AG09319 (cell line): ENCODE results near the gene FOXK1.

ENCODE experiments used
- DNase-seq: peaks from one replicate; pipeline ENCODE4 v3.0.0-alpha.2; 2010; ENCODE audit warnings: low read depth; ENCODE audit errors: extremely low read depth
- CTCF ChIP-seq: IDR thresholded peaks from 2 replicates; pipeline ENCODE4 v1.5.1; 2011; ENCODE audit warnings: low read depth, mild to moderate bottlenecking, inconsistent platforms, low read length, moderate library complexity

Gene FOXK1

DNA sequence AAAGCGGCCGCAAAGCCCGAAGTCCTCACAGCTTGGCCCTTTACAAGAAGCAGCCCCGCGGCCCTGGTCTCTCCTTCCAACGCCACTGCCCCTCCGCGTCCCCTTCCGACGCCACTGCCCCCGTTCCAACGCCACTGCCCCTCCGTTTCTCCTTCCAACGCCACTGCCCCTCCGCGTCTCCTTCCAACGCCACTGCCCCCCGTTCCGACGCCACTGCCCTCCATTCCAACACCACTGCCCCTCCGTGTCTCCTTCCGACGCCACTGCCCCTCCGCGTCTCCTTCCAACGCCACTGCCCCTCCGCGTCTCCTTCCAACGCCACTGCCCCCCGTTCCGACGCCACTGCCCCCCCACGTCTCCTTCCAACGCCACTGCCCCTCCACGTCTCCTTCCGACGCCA, 126.5 kb downstream of the FOXK1 start:
- DNase-seq: no peak
- no peak for TF ChIP-seq CTCF

DNA sequence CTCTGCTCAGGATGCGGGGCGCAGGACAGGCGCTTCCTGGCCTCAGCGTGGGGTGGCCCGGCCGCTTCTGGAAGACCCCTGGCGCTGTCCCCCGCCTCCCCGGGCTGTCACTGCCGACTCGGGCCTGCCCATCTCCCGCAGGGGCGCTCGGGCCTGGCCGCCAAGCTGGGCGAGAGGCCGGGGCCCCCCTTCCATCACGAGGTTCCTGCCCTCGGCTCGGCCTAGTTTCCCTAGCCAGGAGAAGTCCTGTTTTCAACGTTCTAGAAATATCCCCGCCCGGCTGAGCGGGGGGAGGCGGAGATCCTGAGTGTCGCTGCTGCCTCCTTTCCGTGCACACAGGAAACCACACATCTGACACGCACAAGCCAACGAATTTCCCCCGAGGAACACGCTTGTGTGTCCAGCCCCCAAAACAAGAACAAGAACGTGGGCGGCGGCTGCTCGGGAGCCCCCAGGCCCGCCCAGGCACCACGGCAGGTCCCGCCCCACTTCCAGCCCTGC, 127.0 kb downstream of the FOXK1 start:
- no peak for TF ChIP-seq CTCF
- no peak for DNase-seq

GRCh38 chr7:4809666-4810065, 127.6 kb downstream of the FOXK1 start:
- DNase-seq: no peak
- TF ChIP-seq CTCF: no peak

DNA sequence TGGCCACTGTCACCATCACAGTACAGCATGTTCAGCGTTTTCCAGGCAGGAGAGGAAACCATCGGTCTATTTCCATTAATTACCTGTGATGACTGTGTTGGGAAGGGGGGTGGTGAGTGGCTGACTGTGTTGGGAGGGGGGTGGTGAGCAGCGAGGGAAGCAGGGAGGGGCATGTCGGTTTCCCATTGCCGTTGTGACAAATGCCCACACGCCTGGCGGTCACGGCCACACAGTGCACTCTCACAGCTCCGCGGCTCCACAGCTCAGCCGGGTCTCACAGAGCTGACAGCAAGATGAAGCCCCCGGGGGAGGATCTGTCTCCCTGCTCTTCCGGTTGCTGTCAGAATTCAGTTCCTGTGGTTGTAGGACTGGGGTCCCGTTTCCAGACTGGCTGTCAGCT, 132.3 kb downstream of the FOXK1 start:
- no peak for TF ChIP-seq CTCF
- no peak for DNase-seq

DNA sequence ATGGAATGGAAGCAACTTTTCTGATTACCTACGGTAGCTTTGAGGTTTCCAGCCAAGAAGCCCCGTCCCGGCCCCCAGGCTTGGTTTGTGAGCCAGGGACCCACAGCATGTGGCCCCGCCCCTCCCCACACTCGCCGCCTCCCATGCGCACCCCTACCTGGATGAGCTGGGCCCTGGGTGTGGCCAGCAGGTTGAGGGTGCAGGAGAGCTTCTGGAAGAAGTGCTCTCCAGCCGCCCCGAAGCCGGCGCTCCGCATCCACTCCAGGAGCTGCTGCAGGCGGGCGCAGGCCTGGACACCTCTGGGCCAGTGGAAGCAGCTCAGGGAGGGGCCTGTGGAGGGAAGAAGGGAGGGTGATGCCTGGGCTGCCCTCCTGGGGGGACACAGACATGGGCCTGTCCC, 133.0 kb downstream of the FOXK1 start:
- TF ChIP-seq CTCF: no peak
- DNase-seq: no peak

- no peak for TF ChIP-seq CTCF
- no peak for DNase-seq
These were observed 133.7 kb downstream of the FOXK1 start for GRCh38 chr7:4815609-4816418.

GRCh38 chr7:4816419-4817080, 134.5 kb downstream of the FOXK1 start:
- DNase-seq: no peak
- TF ChIP-seq CTCF: no peak
